Fibroblast of skin of abdomen (primary cell): ENCODE data around the gene PIEZO2.

Source experiments
- DNase-seq: peaks from one replicate; pipeline ENCODE4 v3.0.0-alpha.2; 2013

The PIEZO2 gene

GRCh38 chr18:11024928-11025669, 124.3 kb downstream of the PIEZO2 start:
- no peak for DNase-seq

- DNase-seq = no peak
Observed at GRCh38 chr18:11021477-11021876, 127.9 kb downstream of the PIEZO2 start.

GRCh38 chr18:11020877-11021414, 128.4 kb downstream of the PIEZO2 start:
- DNase-seq = no peak

GRCh38 chr18:11020161-11020853, 129.1 kb downstream of the PIEZO2 start:
- no peak for DNase-seq

- DNase-seq = no peak
Observed at GRCh38 chr18:11019295-11020105, 129.9 kb downstream of the PIEZO2 start.

- no peak for DNase-seq
Observed at GRCh38 chr18:11009869-11010268, 139.5 kb downstream of the PIEZO2 start.

GRCh38 chr18:11009147-11009546, 140.2 kb downstream of the PIEZO2 start:
- DNase-seq = no peak

GRCh38 chr18:11008505-11008904, 140.9 kb downstream of the PIEZO2 start:
- no peak for DNase-seq

- peak; percentile 17 for DNase-seq
Observed at GRCh38 chr18:11005528-11005927, 143.8 kb downstream of the PIEZO2 start.

- DNase-seq = no peak
Observed at GRCh38 chr18:11004951-11005350, 144.4 kb downstream of the PIEZO2 start.

GRCh38 chr18:11004294-11004693, 145.1 kb downstream of the PIEZO2 start:
- DNase-seq = no peak

- no peak for DNase-seq
Observed at GRCh38 chr18:11002796-11003195, 146.6 kb downstream of the PIEZO2 start.

- no peak for DNase-seq
Observed at GRCh38 chr18:11002277-11002676, 147.1 kb downstream of the PIEZO2 start.

GRCh38 chr18:11000071-11000470, 149.3 kb downstream of the PIEZO2 start:
- no peak for DNase-seq

GRCh38 chr18:10997885-10998284, 151.5 kb downstream of the PIEZO2 start:
- DNase-seq = no peak

- DNase-seq = no peak
Observed at GRCh38 chr18:10995550-10995949, 153.8 kb downstream of the PIEZO2 start.

GRCh38 chr18:10989486-10989885, 159.9 kb downstream of the PIEZO2 start:
- DNase-seq = no peak

- DNase-seq = no peak
Observed at GRCh38 chr18:10985689-10986088, 163.7 kb downstream of the PIEZO2 start.

- no peak for DNase-seq
Observed at GRCh38 chr18:10979411-10979810, 170.0 kb downstream of the PIEZO2 start.

GRCh38 chr18:10977042-10977441, 172.3 kb downstream of the PIEZO2 start:
- DNase-seq = no peak

- no peak for DNase-seq
Observed at GRCh38 chr18:10973567-10974203, 175.7 kb downstream of the PIEZO2 start.

GRCh38 chr18:10971717-10972116, 177.7 kb downstream of the PIEZO2 start:
- no peak for DNase-seq

GRCh38 chr18:10965119-10965518, 184.2 kb downstream of the PIEZO2 start:
- peak; percentile 63 for DNase-seq
